Measurements from ENCODE around the gene ABCD1.
"Not testable (repeated sequence)": the region's sequence is repeated elsewhere in the genome, so short reads cannot be mapped to it uniquely, and the experiment has no call there.

ABCD1 gene

GRCh38 chrX:153694687-153695270 is 29.9 kb upstream of the ABCD1 start:
- no peak for DNase-seq

- no peak for DNase-seq
Measured at GRCh38 chrX:153696100-153696499, 28.6 kb upstream of the ABCD1 start.

GRCh38 chrX:153696538-153696937 is 28.1 kb upstream of the ABCD1 start:
- not testable (repeated sequence) for DNase-seq

GRCh38 chrX:153696986-153697722 is 27.5 kb upstream of the ABCD1 start:
- DNase-seq: not testable (repeated sequence)

GRCh38 chrX:153697924-153698865 is 26.5 kb upstream of the ABCD1 start:
- no peak for DNase-seq

GRCh38 chrX:153699210-153699783 is 25.4 kb upstream of the ABCD1 start:
- DNase-seq: not testable (repeated sequence)

GRCh38 chrX:153699784-153700371 is 24.8 kb upstream of the ABCD1 start:
- not testable (repeated sequence) for DNase-seq

- DNase-seq: no peak
Measured at GRCh38 chrX:153700376-153700945, 24.2 kb upstream of the ABCD1 start.

GRCh38 chrX:153700967-153701366 is 23.7 kb upstream of the ABCD1 start:
- no peak for DNase-seq

- no peak for DNase-seq
Measured at GRCh38 chrX:153701706-153702105, 22.9 kb upstream of the ABCD1 start.

- DNase-seq: no peak
Measured at GRCh38 chrX:153702336-153703035, 22.2 kb upstream of the ABCD1 start.

GRCh38 chrX:153703036-153703370 is 21.7 kb upstream of the ABCD1 start:
- DNase-seq: no peak

GRCh38 chrX:153704021-153704526 is 20.6 kb upstream of the ABCD1 start:
- no peak for DNase-seq

- DNase-seq: not testable (repeated sequence)
Measured at GRCh38 chrX:153704631-153705402, 19.8 kb upstream of the ABCD1 start.

GRCh38 chrX:153705403-153706060 is 19.1 kb upstream of the ABCD1 start:
- DNase-seq: not testable (repeated sequence)

- no peak for DNase-seq
Measured at GRCh38 chrX:153706799-153707198, 17.9 kb upstream of the ABCD1 start.

- no peak for DNase-seq
Measured at GRCh38 chrX:153707406-153707805, 17.2 kb upstream of the ABCD1 start.

GRCh38 chrX:153708415-153708814 is 16.2 kb upstream of the ABCD1 start:
- DNase-seq: peak; percentile 77

- DNase-seq: no peak
Measured at GRCh38 chrX:153709726-153710674, 14.7 kb upstream of the ABCD1 start.
